LNCAP (cell line): Measurements from ENCODE around the gene METTL26.
A peak's percentile ranks its signal among the peaks of the same experiment; 100 is the strongest.

Source experiments
- TF ChIP-seq, protein P1 (sequence below): fragments of 450-650 bp; IDR thresholded peaks from 2 replicates; pipeline ENCODE4 v1.5.1; 2017; ENCODE audit warnings: mild to moderate bottlenecking

Gene METTL26

DNA sequence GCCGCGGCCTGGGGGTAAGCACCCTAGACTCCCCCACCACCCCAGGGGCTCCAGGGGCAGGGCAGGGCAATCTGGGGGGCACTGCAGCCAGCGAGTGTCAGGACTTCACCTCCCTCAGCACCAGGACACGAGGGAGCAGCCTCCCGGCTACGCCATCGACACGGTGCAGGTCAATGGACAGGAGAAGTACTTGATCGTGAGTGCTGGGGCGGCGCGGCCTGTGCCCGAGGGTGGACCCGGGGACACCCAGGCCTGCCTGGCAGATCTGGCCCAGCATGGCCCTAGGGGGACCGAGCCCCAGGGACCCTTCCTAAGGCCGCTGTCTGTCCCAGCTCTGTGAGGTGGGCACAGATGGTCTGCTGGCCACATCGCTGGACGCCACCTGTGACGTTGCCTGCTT is 36.3 kb upstream of the METTL26 start:
- TF ChIP-seq, protein P1, sequence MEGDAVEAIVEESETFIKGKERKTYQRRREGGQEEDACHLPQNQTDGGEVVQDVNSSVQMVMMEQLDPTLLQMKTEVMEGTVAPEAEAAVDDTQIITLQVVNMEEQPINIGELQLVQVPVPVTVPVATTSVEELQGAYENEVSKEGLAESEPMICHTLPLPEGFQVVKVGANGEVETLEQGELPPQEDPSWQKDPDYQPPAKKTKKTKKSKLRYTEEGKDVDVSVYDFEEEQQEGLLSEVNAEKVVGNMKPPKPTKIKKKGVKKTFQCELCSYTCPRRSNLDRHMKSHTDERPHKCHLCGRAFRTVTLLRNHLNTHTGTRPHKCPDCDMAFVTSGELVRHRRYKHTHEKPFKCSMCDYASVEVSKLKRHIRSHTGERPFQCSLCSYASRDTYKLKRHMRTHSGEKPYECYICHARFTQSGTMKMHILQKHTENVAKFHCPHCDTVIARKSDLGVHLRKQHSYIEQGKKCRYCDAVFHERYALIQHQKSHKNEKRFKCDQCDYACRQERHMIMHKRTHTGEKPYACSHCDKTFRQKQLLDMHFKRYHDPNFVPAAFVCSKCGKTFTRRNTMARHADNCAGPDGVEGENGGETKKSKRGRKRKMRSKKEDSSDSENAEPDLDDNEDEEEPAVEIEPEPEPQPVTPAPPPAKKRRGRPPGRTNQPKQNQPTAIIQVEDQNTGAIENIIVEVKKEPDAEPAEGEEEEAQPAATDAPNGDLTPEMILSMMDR, result no peak

DNA sequence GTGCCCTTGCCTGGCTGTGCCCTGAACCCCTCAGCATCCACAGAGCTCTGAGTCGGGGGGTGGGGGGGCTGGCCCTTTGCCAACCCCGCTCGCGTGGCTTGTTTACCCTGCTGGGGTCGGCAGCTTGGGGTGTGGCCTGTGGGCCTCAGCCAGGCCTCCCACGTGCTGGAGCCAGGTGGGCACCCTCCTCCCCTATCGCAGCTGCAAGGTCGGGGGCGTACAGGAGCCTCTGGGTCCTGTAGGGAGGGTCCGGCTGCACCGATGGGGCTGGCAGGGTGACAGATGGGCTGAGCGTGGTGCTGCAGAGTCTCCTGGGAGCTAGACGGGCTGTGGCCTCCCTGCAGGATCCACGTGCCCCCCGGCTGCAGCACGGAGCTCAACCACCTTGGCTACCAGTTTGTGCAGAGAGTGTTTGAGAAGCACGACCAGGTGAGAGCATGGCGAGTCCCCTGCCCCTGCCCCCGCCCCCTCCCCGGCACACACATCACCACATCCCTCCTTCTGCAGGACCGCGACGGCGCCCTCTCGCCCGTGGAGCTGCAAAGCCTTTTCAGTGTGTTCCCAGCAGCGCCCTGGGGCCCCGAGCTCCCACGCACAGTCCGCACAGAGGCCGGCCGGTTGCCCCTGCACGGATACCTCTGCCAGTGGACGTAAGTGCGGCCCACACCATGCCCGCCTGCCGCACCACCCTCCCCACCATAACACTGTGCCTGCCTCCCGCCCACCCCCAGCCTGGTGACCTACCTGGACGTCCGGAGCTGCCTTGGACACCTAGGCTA is 35.4 kb upstream of the METTL26 start:
- TF ChIP-seq, protein P1, result no peak

DNA sequence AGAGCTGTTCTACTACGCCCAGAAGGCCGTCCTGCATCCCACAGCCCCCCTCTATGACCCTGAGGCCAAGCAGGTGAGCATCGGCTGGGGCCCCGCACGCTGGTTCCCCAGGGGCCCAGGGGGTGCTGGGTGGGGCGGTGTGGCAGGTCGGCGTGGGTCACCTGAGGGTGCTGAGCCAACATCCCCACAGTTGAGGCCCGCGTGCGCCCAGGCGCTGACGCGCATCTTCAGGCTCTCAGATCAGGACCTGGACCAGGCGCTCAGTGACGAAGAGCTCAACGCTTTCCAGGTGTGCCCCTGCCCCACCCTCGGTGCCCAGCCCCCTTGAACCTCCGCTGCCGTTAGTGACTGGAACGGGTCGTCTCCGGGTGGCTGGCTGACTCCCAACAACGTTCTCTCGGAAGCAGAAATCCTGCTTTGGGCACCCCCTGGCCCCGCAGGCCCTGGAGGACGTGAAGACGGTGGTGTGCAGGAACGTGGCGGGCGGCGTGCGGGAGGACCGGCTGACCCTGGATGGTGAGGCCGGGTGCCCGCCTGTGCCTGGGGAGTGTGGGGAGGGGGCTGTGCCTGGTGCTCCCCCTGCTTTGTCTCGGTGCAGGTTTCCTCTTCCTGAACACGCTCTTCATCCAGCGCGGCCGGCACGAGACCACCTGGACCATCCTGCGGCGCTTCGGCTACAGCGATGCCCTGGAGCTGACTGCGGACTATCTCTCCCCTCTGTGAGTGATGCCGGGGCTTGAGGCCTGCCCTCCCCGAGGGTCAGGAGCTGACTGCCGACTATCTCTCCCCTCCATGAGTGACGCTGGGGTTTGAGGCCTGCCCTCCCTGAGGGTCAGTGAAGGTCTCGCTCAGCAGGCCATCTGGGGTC is 34.6 kb upstream of the METTL26 start:
- TF ChIP-seq, protein P1, result no peak

DNA sequence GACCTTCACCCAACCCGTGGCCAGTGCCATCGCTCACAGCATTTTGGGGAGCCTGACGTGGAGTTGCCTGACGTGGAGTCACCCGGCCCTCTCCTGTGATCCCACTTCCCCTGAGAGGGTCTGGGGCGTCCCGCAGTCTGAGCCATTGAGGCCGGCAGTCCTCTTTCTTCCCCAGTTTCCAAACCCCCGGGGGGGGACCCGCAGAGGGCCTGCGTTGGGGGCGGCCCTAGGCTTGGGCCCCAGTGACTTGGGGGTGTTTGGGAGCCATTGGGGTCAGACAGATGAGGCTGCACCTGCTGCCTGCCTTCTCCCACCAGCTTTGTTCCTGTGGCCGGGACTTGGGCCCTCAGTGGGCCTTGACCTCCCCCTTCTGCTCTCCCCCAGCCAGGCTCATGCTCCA is 33.6 kb upstream of the METTL26 start:
- TF ChIP-seq, protein P1, result no peak

DNA sequence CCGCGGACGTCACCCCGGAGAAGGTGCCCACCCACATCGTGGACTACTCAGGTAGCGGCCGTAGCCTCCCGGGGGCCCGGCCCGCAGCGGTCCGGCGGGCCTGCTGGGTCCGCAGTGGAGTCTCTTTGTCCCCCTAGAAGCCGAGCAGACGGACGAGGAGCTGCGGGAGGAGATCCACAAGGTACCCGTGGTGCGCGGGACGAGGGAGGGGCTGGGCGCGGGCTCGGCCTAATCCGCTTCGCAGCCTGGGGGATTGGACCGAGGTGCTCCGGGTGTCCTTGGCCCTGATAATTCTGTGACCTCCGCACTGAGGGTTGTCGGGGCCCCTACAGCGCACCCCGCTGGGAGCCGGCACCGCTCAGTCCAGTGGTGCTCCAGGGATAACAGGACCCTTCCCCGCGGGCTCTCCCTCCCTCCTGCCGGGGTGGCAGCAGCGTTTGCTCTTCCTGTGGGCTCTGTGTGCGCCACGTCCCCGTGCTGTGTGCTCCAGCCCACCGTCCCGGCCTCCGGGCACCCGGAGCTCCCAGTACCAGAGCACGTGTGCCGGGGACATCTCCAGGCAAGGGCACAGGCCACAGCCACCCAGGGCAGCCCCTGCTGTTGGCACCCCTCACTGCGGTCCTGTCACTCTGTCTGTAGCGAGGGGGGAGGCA is 32.5 kb upstream of the METTL26 start:
- TF ChIP-seq, protein P1, result no peak

DNA sequence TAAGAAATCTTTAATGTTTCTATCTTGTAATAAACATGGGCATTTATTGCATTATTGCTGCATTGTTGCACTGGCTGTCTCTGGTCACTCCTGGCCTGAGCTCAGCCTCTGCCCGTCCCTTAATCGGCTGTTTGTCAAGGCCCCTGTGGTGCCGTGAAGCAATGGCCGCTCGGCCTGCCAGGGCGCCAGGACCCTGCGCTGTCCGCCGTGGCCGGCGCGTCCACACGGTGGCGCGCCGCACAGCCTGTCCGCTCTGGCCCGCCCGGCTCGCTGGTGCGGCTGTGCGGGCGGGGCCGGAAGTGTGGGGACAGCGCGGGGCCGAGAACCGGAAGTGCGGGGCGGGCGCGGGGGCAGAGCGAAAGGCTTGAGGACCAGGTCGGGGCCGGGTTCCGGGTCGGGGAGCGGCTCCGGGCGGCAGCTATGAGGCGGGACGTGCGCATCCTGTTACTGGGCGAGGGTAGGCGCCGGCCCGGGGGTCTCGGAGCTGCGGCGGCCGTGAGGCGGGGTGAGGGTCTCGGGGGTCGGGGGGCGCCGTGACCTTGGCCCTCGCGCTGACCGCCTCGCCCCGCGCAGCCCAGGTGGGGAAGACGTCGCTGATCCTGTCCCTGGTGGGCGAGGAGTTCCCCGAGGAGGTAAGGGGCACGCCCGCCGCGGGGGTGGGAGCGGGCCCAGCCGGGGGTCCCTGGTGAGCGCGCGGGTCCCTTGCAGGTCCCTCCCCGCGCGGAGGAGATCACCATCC is 31.8 kb upstream of the METTL26 start, which contains the start of gene RHOT2:
TSS of gene RHOT2 (plus strand) at position 353 of the 739 bp plus-strand sequence. CDS start at position 421, 68 bp downstream.
- TF ChIP-seq, protein P1, result peak; percentile 99
